Smooth muscle cell (in vitro differentiated cells): Measurements from ENCODE around the gene TOPBP1. TPM values are rescaled to one million over a fixed set of nuclear protein-coding genes. Genes with fewer than 3 reads are reported as not detected.

Source experiments
- DNase-seq: peaks from one replicate; lab custom pipeline; 2025; ENCODE audit not compliant: unreplicated experiment; lab: John Stamatoyannopoulos, UW
- H2AFZ ChIP-seq: fragments of 200-600 bp; sonication (generic); 2 replicates; pipeline ENCODE4 v1.6.0; 2016; ENCODE audit warnings: antibody characterized with exemption, low read depth, mild to moderate bottlenecking
- H3F3A ChIP-seq: fragments of 200-600 bp; sonication (generic); 2 replicates; pipeline ENCODE4 v1.6.0; 2017; ENCODE audit warnings: antibody characterized with exemption, low read depth
- H3K27ac ChIP-seq: fragments of 200-600 bp; sonication (generic); 2 replicates; pipeline ENCODE4 v1.5.1; 2016; ENCODE audit warnings: low read depth, mild to moderate bottlenecking
- H3K27me3 ChIP-seq: fragments of 200-600 bp; sonication (generic); 2 replicates; pipeline ENCODE4 v1.6.1; 2016; ENCODE audit warnings: low read depth, mild to moderate bottlenecking
- H3K36me3 ChIP-seq: fragments of 200-600 bp; sonication (generic); 2 replicates; pipeline ENCODE4 v1.5.1; 2016; ENCODE audit warnings: low read depth
- H3K4me1 ChIP-seq: fragments of 200-600 bp; sonication (generic); 2 replicates; pipeline ENCODE4 v1.5.1; 2016; ENCODE audit warnings: low read depth
- H3K4me2 ChIP-seq: fragments of 200-600 bp; sonication (generic); 2 replicates; pipeline ENCODE4 v1.6.0; 2016; ENCODE audit warnings: mild to moderate bottlenecking
- H3K4me3 ChIP-seq: fragments of 200-600 bp; sonication (generic); 2 replicates; pipeline ENCODE4 v1.5.1; 2016; ENCODE audit warnings: mild to moderate bottlenecking
- H3K79me2 ChIP-seq: fragments of 200-600 bp; sonication (generic); 2 replicates; pipeline ENCODE4 v1.6.0; 2016; ENCODE audit warnings: low read depth, mild to moderate bottlenecking
- H3K9ac ChIP-seq: fragments of 200-600 bp; sonication (generic); 2 replicates; pipeline ENCODE4 v1.6.0; 2016; ENCODE audit warnings: low read depth
- H3K9me3 ChIP-seq: fragments of 200-600 bp; sonication (generic); replicated peaks from 2 replicates; pipeline ENCODE4 v1.5.1; 2016; ENCODE audit warnings: low read depth
- H4K20me1 ChIP-seq: fragments of 200-600 bp; sonication (generic); 2 replicates; pipeline ENCODE4 v1.6.0; 2016; ENCODE audit warnings: low read depth
- CTCF ChIP-seq: fragments of 200-600 bp; sonication (generic); IDR thresholded peaks from 2 replicates; pipeline ENCODE4 v1.5.1; 2017; ENCODE audit warnings: borderline replicate concordance, mild to moderate bottlenecking, antibody characterized with exemption; ENCODE audit not compliant: insufficient read depth, poor library complexity, severe bottlenecking
- WGBS: methylation state at CpG from one replicate; pipeline ENCODE4 v1.1.7; 2016; ENCODE audit warnings: low lambda C conversion rate; 5-methylcytosine and 5-hydroxymethylcytosine counted together
- polyA plus RNA-seq: library from polyadenylated mRNA; unstranded; fragments of >200 nt; fragmentation: Nextera tagmentation; extraction: Ambion mirVana; gene quantifications from 2 replicates; pipeline ENCODE4 v1.2.1, GENCODE V29; 2016
- total RNA-seq: library from RNA; depleted of rRNA; stranded (reverse); fragments of >200 nt; gene quantifications from 2 replicates; pipeline ENCODE4 v1.2.3, GENCODE V29; 2014

TOPBP1 gene
- total and polyA plus RNA-seq, 2 experiments from 2014 or later, result 8.3 to 27.5 TPM

DNA sequence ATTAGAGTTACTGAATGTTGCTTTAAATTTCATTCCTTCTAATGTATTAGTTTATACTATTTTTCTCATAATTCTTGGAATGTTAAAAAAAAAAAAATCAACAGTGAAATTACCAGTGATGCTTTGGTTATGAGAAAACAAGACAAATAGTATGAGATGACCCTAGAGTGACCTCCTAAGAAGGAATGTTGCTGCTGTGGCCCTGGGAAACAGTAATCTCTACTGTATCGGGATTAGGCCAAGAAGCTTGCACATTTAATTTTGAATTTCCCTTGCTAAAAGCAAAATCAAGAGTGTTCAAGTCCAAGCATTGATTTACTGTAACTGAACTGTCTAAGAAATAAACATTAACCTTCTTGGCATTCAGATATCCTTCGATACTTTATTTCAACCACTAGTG lies 18.1 kb downstream of the TOPBP1 start:
- no peak for DNase-seq
- no peak for TF ChIP-seq CTCF

GRCh38 chr3:133641254-133641653 lies 20.5 kb downstream of the TOPBP1 start:
- H3F3A ChIP-seq, result no peaks in the 10 kb centered on the region
- H3K4me1 ChIP-seq, result peaks cover 4% of the 10 kb centered on the region
- no peaks in the 10 kb centered on the region for H3K27me3 ChIP-seq
- H4K20me1 ChIP-seq, result no peaks in the 10 kb centered on the region
- H3K27ac ChIP-seq, result no peak overlapping the region
- no peak overlapping the region for H3K4me3 ChIP-seq
- peaks cover 27% of the 10 kb centered on the region for H3K36me3 ChIP-seq
- 98% methylated on average over 4 of the region's 4 CpGs for WGBS
- H3K9me3 ChIP-seq, result no peaks in the 10 kb centered on the region
- DNase-seq, result no peak
- H3K9ac ChIP-seq, result no peak overlapping the region
- TF ChIP-seq CTCF, result no peak
- no peak overlapping the region for H3K4me2 ChIP-seq
- H3K79me2 ChIP-seq, result no peaks in the 10 kb centered on the region
- H2AFZ ChIP-seq, result no peak overlapping the region

More for the DNA sequence above, 18.1 kb downstream of the TOPBP1 start:
- Histone ChIP-seq H3K36me3 (peaks cover 16% of the 10 kb centered on the region), H2AFZ (no peak overlapping the region), H4K20me1 (no peaks in the 10 kb centered on the region), H3K9me3 (no peaks in the 10 kb centered on the region), H3K4me1 (peaks cover 4% of the 10 kb centered on the region), H3K9ac (no peak overlapping the region), H3K4me3 (no peak overlapping the region), H3K27ac (no peak overlapping the region), H3F3A (no peaks in the 10 kb centered on the region), H3K27me3 (no peaks in the 10 kb centered on the region), H3K79me2 (no peaks in the 10 kb centered on the region), H3K4me2 (no peak overlapping the region)
- 96% methylated on average over 2 of the region's 2 CpGs for WGBS

DNA sequence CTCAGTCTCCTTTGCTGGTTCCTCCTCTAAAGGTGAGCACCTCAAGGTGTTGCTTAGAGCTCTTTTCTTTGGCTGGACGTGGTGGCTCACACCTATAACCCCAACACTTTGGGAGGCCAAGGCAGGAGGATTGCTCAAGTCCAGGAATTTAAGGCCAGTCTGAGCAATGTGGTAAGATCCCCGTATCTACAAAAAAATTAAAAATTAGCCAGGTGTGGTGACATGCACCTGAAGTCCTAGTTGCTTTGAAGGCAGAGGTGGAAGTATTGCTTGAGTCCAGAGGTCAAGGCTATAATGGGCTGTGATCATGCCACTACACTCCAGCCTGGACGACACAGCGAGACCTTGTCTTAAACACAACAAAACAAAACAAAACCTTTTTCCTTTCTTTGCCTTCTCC lies 28.3 kb downstream of the TOPBP1 start:
- Histone ChIP-seq H3K79me2 (no peaks in the 10 kb centered on the region), H3K4me1 (no peaks in the 10 kb centered on the region), H3F3A (no peaks in the 10 kb centered on the region), H4K20me1 (no peaks in the 10 kb centered on the region), H2AFZ (no peak overlapping the region), H3K4me3 (no peak overlapping the region), H3K27ac (no peak overlapping the region), H3K36me3 (peaks cover 12% of the 10 kb centered on the region), H3K9me3 (no peaks in the 10 kb centered on the region), H3K4me2 (no peak overlapping the region), H3K27me3 (no peaks in the 10 kb centered on the region), H3K9ac (no peak overlapping the region)
- no peak for DNase-seq
- TF ChIP-seq CTCF, result no peak
- WGBS, result 95% methylated on average over 4 of the region's 4 CpGs

DNA sequence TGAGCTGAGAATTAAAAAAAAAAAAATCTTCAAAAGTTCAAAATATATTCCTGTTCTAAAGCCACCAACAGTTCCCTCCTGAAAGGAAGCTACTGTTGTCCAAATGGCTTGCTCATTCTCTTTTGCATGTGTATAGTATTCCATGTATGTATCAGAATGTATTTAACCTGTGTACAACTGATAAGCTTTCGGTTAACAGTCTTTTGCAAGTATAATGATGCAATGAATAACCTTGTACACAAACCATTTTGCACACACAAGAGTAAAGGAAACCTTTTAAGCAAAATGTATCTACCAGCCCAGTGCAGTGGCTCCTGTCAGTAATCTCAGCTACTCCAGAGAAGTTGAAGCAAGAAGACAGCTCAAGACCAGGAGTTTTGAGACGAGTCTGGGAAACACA lies 32.6 kb downstream of the TOPBP1 start:
- no peak for DNase-seq
- no peak overlapping the region for H3K4me3 ChIP-seq
- no peaks in the 10 kb centered on the region for H3K27me3 ChIP-seq
- WGBS, result 92% methylated on average over 2 of the region's 2 CpGs
- no peak overlapping the region for H3K9ac ChIP-seq
- no peaks in the 10 kb centered on the region for H3K4me1 ChIP-seq
- H3K79me2 ChIP-seq, result no peaks in the 10 kb centered on the region
- no peak overlapping the region for H3K27ac ChIP-seq
- no peaks in the 10 kb centered on the region for H3F3A ChIP-seq
- H2AFZ ChIP-seq, result no peak overlapping the region
- H3K9me3 ChIP-seq, result no peaks in the 10 kb centered on the region
- H3K36me3 ChIP-seq, result peaks cover 8% of the 10 kb centered on the region
- no peak for TF ChIP-seq CTCF
- no peak overlapping the region for H3K4me2 ChIP-seq
- no peaks in the 10 kb centered on the region for H4K20me1 ChIP-seq
